Kidney (tissue), 14 donors: ENCODE measurements around the gene NDUFS1. TPM values are rescaled to one million over a fixed set of nuclear protein-coding genes. Genes with fewer than 3 reads are reported as not detected.

ENCODE experiments used
- DNase-seq, 5 donors: peaks; one replicate each; pipeline ENCODE4 v3.0.0-alpha.2; 2013 to 2020
- FAIRE-seq: peaks from 2 replicates; lab custom pipeline; 2012; peaks lifted over from hg19 to GRCh38; lab: Jason Lieb, UNC
- H3K27ac ChIP-seq, 2 donors: one replicate each; pipeline ENCODE4 v1.7.0; 2013; ENCODE audit warnings: low read depth in 2 of 2, low read length in 2 of 2, inconsistent platforms in 1 of 2
- H3K27me3 ChIP-seq: one replicate; pipeline ENCODE4 v1.7.1; 2013; ENCODE audit warnings: low read length, inconsistent platforms; ENCODE audit not compliant: control insufficient read depth, insufficient read depth
- H3K36me3 ChIP-seq, 3 donors: one replicate each; pipeline versions ENCODE4 v1.7.0 to v1.7.1; 2013; ENCODE audit warnings: low read length in 3 of 3, control low read depth in 1 of 3, inconsistent platforms in 1 of 3; ENCODE audit not compliant: insufficient read depth in 3 of 3, control insufficient read depth in 2 of 3
- H3K4me1 ChIP-seq, 3 donors: one replicate each; pipeline versions ENCODE4 v1.7.0 to v1.7.1; 2013; ENCODE audit warnings: low read length in 3 of 3, inconsistent platforms in 1 of 3, low read depth in 1 of 3; ENCODE audit not compliant: control insufficient read depth in 2 of 3, insufficient read depth in 2 of 3
- H3K4me3 ChIP-seq, 3 donors: one replicate each; pipeline versions ENCODE4 v1.7.0 to v1.8.1; 2013; ENCODE audit warnings: low read length in 3 of 3, control low read depth in 1 of 3, inconsistent platforms in 1 of 3
- H3K9ac ChIP-seq, 3 donors: one replicate each; pipeline versions ENCODE4 v1.7.0 to v1.7.1; 2013; ENCODE audit warnings: low read length in 3 of 3, control low read depth in 1 of 3, inconsistent platforms in 1 of 3
- H3K9me3 ChIP-seq, 3 donors: one replicate each; pipeline versions ENCODE4 v1.7.0 to v1.7.1; 2013; ENCODE audit warnings: low read length in 3 of 3, control low read depth in 1 of 3, inconsistent platforms in 1 of 3; ENCODE audit not compliant: control insufficient read depth in 2 of 3, insufficient read depth in 1 of 3
- intact Hi-C: fragments of 100-400 bp; cut with DNase I; formaldehyde crosslinking; loops from one replicate; pipeline ENCODE4 v1.11.1; 2022
- polyA plus RNA-seq: library from polyadenylated mRNA; stranded (reverse); fragments of 350-450 nt; fragmentation: Illumina TruSeq; extraction: RNeasy Lipid Tissue Mini Kit (QIAGEN cat#74804); gene quantifications from one replicate; pipeline ENCODE4 v1.2.3, GENCODE V29; 2014; ENCODE audit warnings: low read depth, low replicate concordance; ENCODE audit not compliant: insufficient read depth
- total RNA-seq: library from RNA; stranded (reverse); fragmentation: NEBNext Ultra II Directional; extraction: Animal tissue kit (Norgen Biotek cat#: 25700); gene quantifications from one replicate; pipeline ENCODE4 v1.2.1, GENCODE V29; 2021
- TF ChIP-seq, protein P1 (sequence below): IDR thresholded peaks from 3 replicates; pipeline ENCODE4 v1.5.1; 2012; ENCODE audit warnings: mild to moderate bottlenecking, moderate library complexity, borderline replicate concordance; ENCODE audit not compliant: insufficient read depth; ENCODE audit errors: extremely low read depth
- donor health status: control.
- donor health status: control.
- donor health status: control.
- donor health status: control.
- donor health status: control.
- donor health status: DM: yes; HTN: yes; CAD: no.
- donor health status: Normal renal cell carcinoma (clear cell type).

Gene NDUFS1
- total and polyA plus RNA-seq, 2 donors from 2014 or later = 67.6 to 97.2 TPM

DNA sequence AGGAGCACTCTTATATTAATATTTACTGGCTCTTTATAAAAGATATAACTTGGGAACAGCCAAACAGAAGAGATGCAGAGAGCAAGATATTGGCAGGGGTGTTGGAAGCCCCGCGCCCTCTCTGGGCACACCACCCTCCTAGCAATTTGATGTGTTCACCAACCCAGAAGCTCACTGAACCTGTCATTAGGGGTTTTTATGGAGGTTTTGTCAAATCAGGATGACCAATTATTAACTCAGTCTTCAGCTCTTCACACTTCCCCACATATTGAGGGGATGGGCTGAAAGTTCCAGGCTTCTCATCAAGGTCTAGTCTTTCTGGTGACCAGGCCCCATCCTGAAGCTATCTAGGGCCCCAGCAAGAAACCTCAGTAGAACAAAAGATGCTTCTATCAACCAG lies 62.4 kb downstream of the NDUFS1 start:
- Histone ChIP-seq H3K9ac (no peak overlapping the region), H3K4me3 (no peak overlapping the region), H3K27ac (no peak overlapping the region), H3K36me3 (no peaks in the 10 kb centered on the region), H3K27me3 (no peaks in the 10 kb centered on the region), H3K4me1 (no peaks in the 10 kb centered on the region), H3K9me3 (no peaks in the 10 kb centered on the region)
- DNase-seq = no peak
- intact Hi-C loops = no loop called here
- TF ChIP-seq, protein P1, sequence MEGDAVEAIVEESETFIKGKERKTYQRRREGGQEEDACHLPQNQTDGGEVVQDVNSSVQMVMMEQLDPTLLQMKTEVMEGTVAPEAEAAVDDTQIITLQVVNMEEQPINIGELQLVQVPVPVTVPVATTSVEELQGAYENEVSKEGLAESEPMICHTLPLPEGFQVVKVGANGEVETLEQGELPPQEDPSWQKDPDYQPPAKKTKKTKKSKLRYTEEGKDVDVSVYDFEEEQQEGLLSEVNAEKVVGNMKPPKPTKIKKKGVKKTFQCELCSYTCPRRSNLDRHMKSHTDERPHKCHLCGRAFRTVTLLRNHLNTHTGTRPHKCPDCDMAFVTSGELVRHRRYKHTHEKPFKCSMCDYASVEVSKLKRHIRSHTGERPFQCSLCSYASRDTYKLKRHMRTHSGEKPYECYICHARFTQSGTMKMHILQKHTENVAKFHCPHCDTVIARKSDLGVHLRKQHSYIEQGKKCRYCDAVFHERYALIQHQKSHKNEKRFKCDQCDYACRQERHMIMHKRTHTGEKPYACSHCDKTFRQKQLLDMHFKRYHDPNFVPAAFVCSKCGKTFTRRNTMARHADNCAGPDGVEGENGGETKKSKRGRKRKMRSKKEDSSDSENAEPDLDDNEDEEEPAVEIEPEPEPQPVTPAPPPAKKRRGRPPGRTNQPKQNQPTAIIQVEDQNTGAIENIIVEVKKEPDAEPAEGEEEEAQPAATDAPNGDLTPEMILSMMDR = no peak
- FAIRE-seq = no peak

DNA sequence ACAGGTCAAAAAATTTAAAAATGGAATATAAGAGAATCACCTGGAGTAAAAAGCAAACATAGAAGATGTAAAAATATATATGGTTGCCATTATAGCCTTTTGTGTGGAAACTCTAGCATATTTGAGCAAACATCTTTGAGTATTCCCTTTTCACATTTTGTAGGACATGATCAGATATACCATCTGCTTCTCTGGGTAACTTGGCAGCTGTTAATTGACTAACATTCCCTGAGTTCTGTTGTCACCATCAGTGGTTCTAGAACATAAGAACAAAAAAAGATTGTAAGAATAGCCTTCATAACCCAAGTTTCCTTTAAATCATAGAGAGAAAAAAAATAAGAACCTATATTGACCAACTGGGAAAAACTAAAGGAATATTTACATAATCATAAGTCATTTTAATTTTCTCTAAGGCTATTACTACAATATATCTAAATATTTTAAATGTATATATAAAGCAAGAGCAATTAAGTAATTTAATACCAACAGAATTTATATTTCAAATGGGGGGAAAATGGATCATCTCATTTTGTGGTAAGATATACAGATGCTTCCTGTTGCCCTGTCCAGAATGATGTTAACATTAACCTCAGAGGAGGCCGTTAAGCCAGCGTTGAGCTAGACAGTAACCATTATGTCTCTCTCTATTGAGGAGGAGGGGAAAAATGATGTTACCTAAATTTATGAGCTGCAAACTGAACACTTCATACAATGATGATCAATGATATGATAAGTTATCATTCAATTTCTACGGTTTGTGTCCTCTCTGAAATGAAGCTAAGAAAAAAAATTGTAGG lies 63.5 kb downstream of the NDUFS1 start:
- H3K9me3 ChIP-seq = no peaks in the 10 kb centered on the region
- H3K36me3 ChIP-seq = no peaks in the 10 kb centered on the region
- no peak overlapping the region for H3K4me3 ChIP-seq
- H3K27me3 ChIP-seq = no peaks in the 10 kb centered on the region
- DNase-seq (no peak), FAIRE-seq (no peak)
- intact Hi-C loops = no loop called here
- no peak overlapping the region for H3K9ac ChIP-seq
- TF ChIP-seq, protein P1 = no peak
- H3K4me1 ChIP-seq = no peaks in the 10 kb centered on the region
- H3K27ac ChIP-seq = no peak overlapping the region

DNA sequence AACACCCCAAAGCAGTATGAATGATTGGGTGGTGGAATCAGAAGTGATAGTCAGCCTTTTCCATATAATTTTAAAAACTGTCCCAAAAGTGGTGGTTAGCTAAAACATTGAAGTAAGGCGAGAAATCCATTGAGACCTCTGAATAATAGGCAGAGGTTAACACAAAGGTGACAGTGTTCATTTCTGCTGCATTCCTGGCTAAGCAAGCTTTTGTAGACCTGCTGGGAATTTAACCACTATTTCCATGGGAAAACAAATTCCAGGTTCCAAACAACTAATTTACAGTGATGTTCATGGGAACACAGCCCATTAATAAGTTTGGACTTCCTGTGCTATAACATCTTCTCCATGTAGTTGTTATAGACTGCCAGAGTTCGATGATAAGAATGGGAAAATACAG lies 66.9 kb downstream of the NDUFS1 start:
- Histone ChIP-seq H3K27ac (no peak overlapping the region), H3K9ac (no peak overlapping the region), H3K36me3 (no peaks in the 10 kb centered on the region), H3K9me3 (no peaks in the 10 kb centered on the region), H3K4me1 (no peaks in the 10 kb centered on the region), H3K27me3 (no peaks in the 10 kb centered on the region), H3K4me3 (no peak overlapping the region)
- FAIRE-seq = no peak
- intact Hi-C loops = no loop called here
- DNase-seq = no peak
- TF ChIP-seq, protein P1 = no peak
